HL-60/S4 treated with phorbol 12-myristate 13-acetate at 8.2 ng/mL for 4 days and 3 days (cell line): Measurements from ENCODE around the gene XPNPEP1.

ENCODE experiments used
- in situ Hi-C: fragments of 300-500 bp; cut with MboI; formaldehyde crosslinking; loops from 2 replicates; pipeline ENCODE4 v1.15.0; 2022; ENCODE audit warnings: low sequenced_read_pairs

Gene XPNPEP1

DNA sequence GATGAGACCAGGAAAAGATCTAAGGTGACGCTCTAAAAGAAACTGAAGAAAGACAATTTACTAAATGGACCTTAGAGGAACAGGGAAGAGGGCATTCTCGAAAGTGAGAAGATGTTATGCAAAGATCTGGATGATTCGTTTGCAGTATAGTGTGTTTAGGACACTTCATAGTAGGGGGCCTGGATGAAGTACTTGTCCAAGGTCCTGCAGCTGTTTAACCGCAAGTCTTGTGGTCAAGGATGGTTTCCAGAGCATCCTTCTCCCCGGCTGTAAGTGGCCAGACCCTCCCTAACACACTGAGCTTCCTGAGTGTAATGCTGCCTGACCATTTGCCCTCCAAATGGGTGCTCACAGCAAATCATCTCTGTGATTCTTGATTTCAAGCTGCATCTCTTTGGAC is 101.6 kb downstream of the XPNPEP1 start:
- in situ Hi-C loops: no loop called here

DNA sequence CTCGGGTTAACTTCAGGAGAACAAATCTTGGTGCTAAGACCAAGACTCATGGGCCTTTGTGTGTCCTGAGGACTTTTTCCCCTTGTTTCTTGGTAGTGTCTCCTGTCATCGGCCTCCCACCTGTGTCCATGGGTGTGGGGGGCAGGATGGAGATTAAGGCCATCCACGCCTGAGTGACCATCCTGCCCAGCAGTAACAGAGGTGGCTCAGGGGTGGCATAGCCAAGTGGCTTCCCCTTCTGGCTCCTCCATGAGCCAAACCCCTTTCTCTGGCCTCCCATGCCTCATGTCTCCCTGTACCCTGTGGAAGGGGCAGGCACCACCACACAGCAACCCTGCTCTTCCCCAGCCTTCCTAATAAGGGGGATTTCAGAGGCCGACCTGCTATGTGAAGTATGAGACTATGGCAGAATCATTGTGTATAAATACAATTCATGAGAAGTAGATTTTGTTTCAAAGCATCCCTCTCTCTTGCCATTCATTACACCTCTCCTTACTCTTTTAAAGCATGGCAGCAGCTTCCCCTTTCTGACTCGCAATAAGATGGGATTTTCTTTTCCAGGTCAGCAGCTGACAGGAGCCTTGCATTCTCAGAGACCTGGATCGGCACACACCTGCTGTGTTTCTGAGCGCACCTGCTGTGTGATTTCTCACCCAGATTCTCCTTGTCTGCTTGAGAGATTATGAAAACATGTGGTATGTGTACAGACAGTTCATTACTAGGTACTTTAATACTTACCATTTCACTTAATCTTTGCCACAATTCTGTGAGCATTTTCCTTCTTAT is 102.5 kb downstream of the XPNPEP1 start:
- in situ Hi-C loops: no loop called here

DNA sequence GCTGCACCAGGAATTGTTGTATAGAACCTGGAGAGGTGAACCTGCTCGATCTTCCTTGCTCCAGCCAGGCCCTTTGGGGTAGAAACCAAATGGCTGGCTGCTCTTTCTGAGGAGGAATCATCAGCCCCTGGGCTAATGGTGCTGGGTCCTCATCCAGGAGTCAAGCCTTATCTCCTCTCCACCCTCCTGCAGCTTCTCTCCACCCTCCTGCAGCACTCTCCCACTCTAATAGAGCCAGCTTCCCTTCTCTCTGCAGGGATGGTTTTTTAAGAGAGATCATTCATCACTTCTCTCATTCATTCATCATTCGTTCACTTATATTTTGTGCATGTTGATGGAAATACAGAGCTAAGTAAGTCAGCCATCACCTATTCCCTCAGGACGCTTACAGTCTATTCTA is 103.5 kb downstream of the XPNPEP1 start:
- in situ Hi-C loops: no loop called here
